ENCODE data around the gene EVPLL.
"Not testable (repeated sequence)": the region's sequence is repeated elsewhere in the genome, so short reads cannot be mapped to it uniquely, and the experiment has no call there.

Gene EVPLL

GRCh38 chr17:18425593-18425992, 48.0 kb downstream of the EVPLL start:
- not testable (repeated sequence) for DNase-seq (ENCODE audit: low spot score)

GRCh38 chr17:18426639-18427038, 49.1 kb downstream of the EVPLL start:
- DNase-seq (ENCODE audit: low spot score) = not testable (repeated sequence)

- DNase-seq (ENCODE audit: low spot score) = not testable (repeated sequence)
Observed at GRCh38 chr17:18432206-18432605, 54.6 kb downstream of the EVPLL start.

Data from iPS-NIHi11 (cell line).